22Rv1 (cell line): ENCODE data around the gene DTNBP1.

Experiments
- H3K27ac ChIP-seq: fragments of 450-650 bp; 2 replicates; pipeline ENCODE4 v1.5.1; 2017
- ZFX ChIP-seq: fragments of 450-650 bp; IDR thresholded peaks from 2 replicates; pipeline ENCODE4 v1.6.1; 2017; ENCODE audit warnings: antibody characterized with exemption, borderline replicate concordance
- TF ChIP-seq, protein P1 (sequence below): fragments of 450-650 bp; IDR thresholded peaks from 2 replicates; pipeline ENCODE4 v1.5.1; 2017; ENCODE audit warnings: mild to moderate bottlenecking

DTNBP1 gene

GRCh38 chr6:15522856-15523529 lies 139.8 kb downstream of the DTNBP1 start:
- no peak overlapping the region for H3K27ac ChIP-seq
- TF ChIP-seq ZFX, result no peak
- TF ChIP-seq, protein P1, sequence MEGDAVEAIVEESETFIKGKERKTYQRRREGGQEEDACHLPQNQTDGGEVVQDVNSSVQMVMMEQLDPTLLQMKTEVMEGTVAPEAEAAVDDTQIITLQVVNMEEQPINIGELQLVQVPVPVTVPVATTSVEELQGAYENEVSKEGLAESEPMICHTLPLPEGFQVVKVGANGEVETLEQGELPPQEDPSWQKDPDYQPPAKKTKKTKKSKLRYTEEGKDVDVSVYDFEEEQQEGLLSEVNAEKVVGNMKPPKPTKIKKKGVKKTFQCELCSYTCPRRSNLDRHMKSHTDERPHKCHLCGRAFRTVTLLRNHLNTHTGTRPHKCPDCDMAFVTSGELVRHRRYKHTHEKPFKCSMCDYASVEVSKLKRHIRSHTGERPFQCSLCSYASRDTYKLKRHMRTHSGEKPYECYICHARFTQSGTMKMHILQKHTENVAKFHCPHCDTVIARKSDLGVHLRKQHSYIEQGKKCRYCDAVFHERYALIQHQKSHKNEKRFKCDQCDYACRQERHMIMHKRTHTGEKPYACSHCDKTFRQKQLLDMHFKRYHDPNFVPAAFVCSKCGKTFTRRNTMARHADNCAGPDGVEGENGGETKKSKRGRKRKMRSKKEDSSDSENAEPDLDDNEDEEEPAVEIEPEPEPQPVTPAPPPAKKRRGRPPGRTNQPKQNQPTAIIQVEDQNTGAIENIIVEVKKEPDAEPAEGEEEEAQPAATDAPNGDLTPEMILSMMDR, result no peak

GRCh38 chr6:15522427-15522826 lies 140.4 kb downstream of the DTNBP1 start:
- TF ChIP-seq ZFX, result no peak
- TF ChIP-seq, protein P1, result no peak
- no peak overlapping the region for H3K27ac ChIP-seq

DNA sequence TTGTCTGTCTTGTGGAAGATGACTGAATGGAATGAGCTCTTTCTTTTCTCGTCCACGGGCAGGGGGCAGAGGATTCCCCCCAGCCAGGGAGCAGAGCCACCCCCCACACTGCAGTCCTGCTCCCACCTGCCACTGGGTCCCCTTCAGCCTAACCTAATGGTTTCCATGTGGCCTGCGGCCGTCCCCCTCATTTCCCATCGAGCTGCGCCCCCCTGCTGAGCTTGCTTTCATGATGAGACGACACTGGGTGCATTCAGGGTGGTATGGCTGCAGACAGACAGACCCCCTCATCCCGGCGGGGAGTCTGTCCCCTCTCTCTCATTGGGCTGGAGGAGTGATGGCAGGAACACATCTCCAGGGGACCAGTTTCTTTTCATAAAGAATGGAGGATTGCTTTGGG lies 140.8 kb downstream of the DTNBP1 start:
- TF ChIP-seq ZFX, result no peak
- no peak overlapping the region for H3K27ac ChIP-seq

- no peak overlapping the region for H3K27ac ChIP-seq
Measured at GRCh38 chr6:15521582-15521981, 141.2 kb downstream of the DTNBP1 start.

GRCh38 chr6:15520626-15521203 lies 142.1 kb downstream of the DTNBP1 start:
- TF ChIP-seq, protein P1, result no peak
- no peak for TF ChIP-seq ZFX
- H3K27ac ChIP-seq, result no peak overlapping the region

More at GRCh38 chr6:15521582-15521981, 141.2 kb downstream of the DTNBP1 start:
- TF ChIP-seq ZFX, result no peak
- TF ChIP-seq, protein P1, result no peak

DNA sequence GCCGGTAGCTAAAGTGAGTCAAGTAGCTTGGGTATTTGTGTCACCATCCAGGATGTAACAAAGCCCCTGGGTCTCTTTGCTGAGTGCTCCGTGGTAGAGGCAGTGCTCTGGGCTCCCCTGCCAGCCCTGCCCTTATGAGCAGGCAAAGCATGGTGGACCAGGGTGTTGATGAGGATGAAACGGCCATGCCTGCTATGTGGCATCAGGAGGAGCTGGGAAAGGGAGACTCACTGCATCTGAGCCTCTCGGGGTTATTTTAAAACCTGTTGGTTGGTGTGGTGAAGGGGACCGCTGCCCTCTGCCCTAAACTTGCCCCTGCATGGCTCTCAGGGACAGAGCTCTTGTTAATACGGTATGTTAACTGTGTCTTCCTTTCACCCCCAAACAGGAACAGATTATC lies 143.1 kb downstream of the DTNBP1 start:
- H3K27ac ChIP-seq, result no peak overlapping the region
- TF ChIP-seq ZFX, result no peak
- TF ChIP-seq, protein P1, result no peak

DNA sequence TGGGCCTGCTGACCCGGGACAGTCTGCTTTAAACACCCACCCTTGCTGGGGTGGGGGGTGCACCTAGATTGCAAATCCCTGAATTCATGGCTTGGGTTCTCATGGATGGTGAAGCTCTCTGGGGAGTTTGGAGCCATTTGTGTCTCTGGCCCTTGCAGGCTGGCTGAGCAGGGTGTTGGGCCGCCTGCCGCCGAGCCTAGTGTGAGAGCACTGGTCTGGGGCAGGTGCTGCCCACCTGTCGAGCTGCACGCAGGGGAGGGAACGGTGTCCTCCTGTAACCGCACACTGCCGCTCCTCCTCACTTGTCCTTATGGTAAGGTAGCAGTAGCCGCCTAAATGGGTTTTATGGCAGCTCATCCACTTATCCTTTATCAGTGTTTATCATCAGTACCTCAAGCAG lies 143.9 kb downstream of the DTNBP1 start:
- no peak overlapping the region for H3K27ac ChIP-seq
- TF ChIP-seq, protein P1, result no peak
- no peak for TF ChIP-seq ZFX
